Astrocyte (in vitro differentiated cells and primary cell): ENCODE data around the gene POU2F2. TPM values are rescaled to one million over a fixed set of nuclear protein-coding genes. Genes with fewer than 3 reads are reported as not detected.
A peak's percentile ranks its signal among the peaks of the same experiment; 100 is the strongest.

ENCODE experiments used
- DNase-seq: peaks from one replicate; pipeline ENCODE4 v3.0.0-alpha.2; 2010; ENCODE audit warnings: low read depth
- FAIRE-seq: peaks from 2 replicates; lab custom pipeline; 2011; peaks lifted over from hg19 to GRCh38; lab: Jason Lieb, UNC
- H2AFZ ChIP-seq: 2 replicates; pipeline ENCODE4 v1.6.0; 2012; ENCODE audit warnings: low read depth, low read length, inconsistent platforms
- H3K27ac ChIP-seq: 2 replicates; pipeline ENCODE4 v1.5.1; 2011; ENCODE audit warnings: low read depth, low read length, inconsistent platforms
- H3K27me3 ChIP-seq: 2 replicates; pipeline ENCODE4 v1.6.0; 2011; ENCODE audit warnings: low read length, inconsistent platforms; ENCODE audit not compliant: insufficient read depth
- H3K36me3 ChIP-seq: 2 replicates; pipeline ENCODE4 v1.5.1; 2011; ENCODE audit warnings: low read length, inconsistent platforms; ENCODE audit not compliant: insufficient read depth
- H3K4me1 ChIP-seq: 2 replicates; pipeline ENCODE4 v1.5.1; 2011; ENCODE audit warnings: low read length, inconsistent platforms; ENCODE audit not compliant: insufficient read depth
- H3K4me2 ChIP-seq: 2 replicates; pipeline ENCODE4 v1.6.0; 2012; ENCODE audit warnings: low read length, inconsistent platforms
- H3K4me3 ChIP-seq: 2 replicates; pipeline ENCODE4 v1.5.1; 2011; ENCODE audit warnings: low read depth, mild to moderate bottlenecking, low read length, inconsistent platforms; ENCODE audit not compliant: insufficient read depth
- H3K79me2 ChIP-seq: 2 replicates; pipeline ENCODE4 v1.6.0; 2012; ENCODE audit warnings: mild to moderate bottlenecking, low read length, inconsistent platforms; ENCODE audit not compliant: insufficient read depth
- H3K9ac ChIP-seq: 2 replicates; pipeline ENCODE4 v1.6.0; 2012; ENCODE audit warnings: mild to moderate bottlenecking, low read length, inconsistent platforms
- H3K9me3 ChIP-seq: 2 replicates; pipeline ENCODE4 v1.5.1; 2012; ENCODE audit warnings: low read depth, mild to moderate bottlenecking, low read length, inconsistent platforms; ENCODE audit not compliant: insufficient read depth
- H4K20me1 ChIP-seq: 2 replicates; pipeline ENCODE4 v1.6.0; 2012; ENCODE audit warnings: low read length, inconsistent platforms; ENCODE audit not compliant: insufficient read depth
- H3K27ac Mint-ChIP-seq: one replicate; pipeline ENCODE4 v1.8.0; 2021; ENCODE audit warnings: mild to moderate bottlenecking, mixed read lengths; ENCODE audit not compliant: unreplicated experiment
- H3K27me3 Mint-ChIP-seq: one replicate; pipeline ENCODE4 v1.8.0; 2021; ENCODE audit warnings: low read depth, mixed read lengths; ENCODE audit not compliant: unreplicated experiment
- H3K36me3 Mint-ChIP-seq: one replicate; pipeline ENCODE4 v1.8.0; 2021; ENCODE audit warnings: low read depth, mixed read lengths; ENCODE audit not compliant: unreplicated experiment
- H3K4me1 Mint-ChIP-seq: one replicate; pipeline ENCODE4 v1.8.0; 2021; ENCODE audit warnings: low read depth, mixed read lengths; ENCODE audit not compliant: unreplicated experiment
- H3K4me3 Mint-ChIP-seq: one replicate; pipeline ENCODE4 v1.8.0; 2021; ENCODE audit warnings: mild to moderate bottlenecking, moderate library complexity, mixed read lengths; ENCODE audit not compliant: unreplicated experiment
- H3K9me3 Mint-ChIP-seq: one replicate; pipeline ENCODE4 v1.8.0; 2021; ENCODE audit warnings: mild to moderate bottlenecking, mixed read lengths; ENCODE audit not compliant: unreplicated experiment
- CTCF ChIP-seq: IDR thresholded peaks from 2 replicates; pipeline ENCODE4 v1.5.1; 2011; ENCODE audit warnings: low read depth, mild to moderate bottlenecking, inconsistent platforms, low read length, moderate library complexity; ENCODE audit not compliant: insufficient read depth
- EZH2 ChIP-seq: IDR thresholded peaks from 2 replicates; pipeline ENCODE4 v1.6.1; 2012; ENCODE audit warnings: mild to moderate bottlenecking, low read length, inconsistent platforms; ENCODE audit not compliant: insufficient read depth
- total RNA-seq: library from RNA; stranded (reverse); gene quantifications from 2 replicates; pipeline ENCODE4 v1.2.1, GENCODE V29; 2021

POU2F2 gene
- total RNA-seq, 1 donor from 2014 or later: 8.3 TPM

GRCh38 chr19:42122691-42123607 is 9.3 kb downstream of the POU2F2 start:
- Histone ChIP-seq H3K27ac (no peak overlapping the region), H3K9me3 (no peaks in the 10 kb centered on the region), H3K36me3 (no peaks in the 10 kb centered on the region), H2AFZ (peak overlapping the region; percentile 49), H3K4me1 (peaks cover 27% of the 10 kb centered on the region), H3K4me3 (no peak overlapping the region), H4K20me1 (no peaks in the 10 kb centered on the region), H3K27me3 (no peaks in the 10 kb centered on the region), H3K4me2 (peak overlapping the region; percentile 79), H3K9ac (peak overlapping the region; percentile 48), H3K79me2 (no peaks in the 10 kb centered on the region)
- H3K27me3 Mint-ChIP-seq: no peaks in the 10 kb centered on the region
- H3K27ac Mint-ChIP-seq: peak overlapping the region; percentile 21
- peaks cover 5% of the 10 kb centered on the region for H3K9me3 Mint-ChIP-seq
- peaks cover 8% of the 10 kb centered on the region for H3K36me3 Mint-ChIP-seq
- TF ChIP-seq EZH2: no peak
- no peak for TF ChIP-seq CTCF
- peak overlapping the region; percentile 57 for H3K4me3 Mint-ChIP-seq
- FAIRE-seq (no peak), DNase-seq (no peak)
- peaks cover 23% of the 10 kb centered on the region for H3K4me1 Mint-ChIP-seq

GRCh38 chr19:42121656-42122069 is 10.6 kb downstream of the POU2F2 start:
- H3K4me3 ChIP-seq: no peak overlapping the region
- DNase-seq: peak; percentile 69
- H3K4me1 ChIP-seq: peaks cover 27% of the 10 kb centered on the region
- Mint-ChIP-seq H3K27me3 (no peaks in the 10 kb centered on the region), H3K4me1 (peaks cover 22% of the 10 kb centered on the region), H3K4me3 (no peak overlapping the region), H3K36me3 (peaks cover 7% of the 10 kb centered on the region), H3K27ac (peak overlapping the region; percentile 62), H3K9me3 (peaks cover 5% of the 10 kb centered on the region)
- H2AFZ ChIP-seq: peak overlapping the region; percentile 52
- peak overlapping the region; percentile 64 for H3K27ac ChIP-seq
- H3K4me2 ChIP-seq: peak overlapping the region; percentile 79
- H4K20me1 ChIP-seq: no peaks in the 10 kb centered on the region
- H3K79me2 ChIP-seq: no peaks in the 10 kb centered on the region
- no peak for TF ChIP-seq CTCF
- no peak for TF ChIP-seq EZH2
- no peaks in the 10 kb centered on the region for H3K36me3 ChIP-seq
- H3K9me3 ChIP-seq: no peaks in the 10 kb centered on the region
- FAIRE-seq: no peak
- H3K27me3 ChIP-seq: no peaks in the 10 kb centered on the region
- peak overlapping the region; percentile 48 for H3K9ac ChIP-seq
